ENCODE results near the gene AGAP1.

- TF ChIP-seq POLR2A (IDR thresholded peaks at IDR 0.05) (no peak), POLR2AphosphoS5 (IDR thresholded peaks at IDR 0.05) (no peak)
Observed at GRCh38 chr2:235621736-235622135, 127.9 kb downstream of the AGAP1 start.

Measured in spleen (tissue), 3 donors.